Pancreas (tissue), 10 donors: ENCODE results near the gene ALPG. TPM values are rescaled to one million over a fixed set of nuclear protein-coding genes. Genes with fewer than 3 reads are reported as not detected.
A peak's percentile ranks its signal among the peaks of the same experiment; 100 is the strongest.
"Not testable (repeated sequence)": the region's sequence is repeated elsewhere in the genome, so short reads cannot be mapped to it uniquely, and the experiment has no call there.

Source experiments
- ATAC-seq, 4 donors: fragments of 200-7000 bp; cut with Tn5 transposase; one replicate each; pipeline versions ENCODE4 v1.8.0 to v1.9.1; 2020; ENCODE audit warnings: mild to moderate bottlenecking in 4 of 4, moderate library complexity in 4 of 4
- DNase-seq, 6 donors: peaks; one replicate each; pipeline ENCODE4 v3.0.0-alpha.2; 2020
- FAIRE-seq: peaks from 2 replicates; lab custom pipeline; 2012; peaks lifted over from hg19 to GRCh38; lab: Jason Lieb, UNC
- H3K27ac ChIP-seq, 4 donors: fragments of 200-600 bp; sonication (generic); 1 replicate in 3 of 4; 2 replicates in 1 of 4; pipeline versions ENCODE4 v1.5.0 to v1.8.0; 2020
- H3K27me3 ChIP-seq, 4 donors: fragments of 200-600 bp; one replicate each; pipeline ENCODE4 v1.8.0; 2021
- H3K36me3 ChIP-seq, 3 donors: fragments of 200-600 bp; sonication (generic) in 1 of 3; one replicate each; pipeline versions ENCODE4 v1.5.0 to v1.8.0; 2020 to 2021
- H3K4me1 ChIP-seq, 3 donors: fragments of 200-600 bp; one replicate each; pipeline ENCODE4 v1.8.0; 2021
- H3K4me3 ChIP-seq, 4 donors: fragments of 200-600 bp; sonication (generic) in 2 of 4; one replicate each; pipeline versions ENCODE4 v1.5.0 to v1.8.0; 2020 to 2021
- H3K9me3 ChIP-seq, 4 donors: fragments of 200-600 bp; one replicate each; pipeline ENCODE4 v1.8.0; 2021
- WGBS, 2 donors: extraction: QIAGEN DNeasy Blood & Tissue Kit; methylation state at CpG; one replicate each; pipeline ENCODE4 v1.1.7; 2013; 5-methylcytosine and 5-hydroxymethylcytosine counted together
- intact Hi-C, 3 donors: fragments of 100-400 bp; cut with DNase I; formaldehyde crosslinking; loops; one replicate each; pipeline versions ENCODE4 v1.11.1 to v1.14.2; 2022
- polyA plus RNA-seq, 2 donors: library from polyadenylated mRNA; stranded (reverse); fragments of 200-250 nt; gene quantifications; one replicate each; pipeline ENCODE4 v1.2.3, GENCODE V29; 2013
- total RNA-seq, 6 donors: library from RNA; stranded (reverse); fragmentation: NEBNext Ultra II Directional in 4 of 6; extraction: Animal tissue kit (Norgen Biotek cat#: 25700) in 4 of 6; gene quantifications; one replicate each; pipeline versions ENCODE4 v1.2.1 to v1.2.4, GENCODE V29; 2021 to 2023
- TF ChIP-seq, protein P1 (sequence below), 4 donors: fragments of 200-600 bp; sonication (generic) in 3 of 4; IDR thresholded peaks; one replicate each; pipeline versions ENCODE4 v1.5.0 to v1.8.0; 2021; ENCODE audit warnings: antibody characterized with exemption in 4 of 4
- donor health status: healthy with polysubstance abuse.
- donor health status: DM: no; HTN: no; CAD: no; lungs with moderate emphysema.
- donor health status: DM: no; HTN: no; CAD: no.
- donor health status: control.
- donor health status: control.
- donor health status: Bipolar disorder and iron deficiency.
- donor health status: DM: yes; HTN: yes; CAD: no.
- donor health status: DM: no; HTN: no; CAD: no.
- donor health status: DM: no; HTN: no; CAD: no.
- donor health status: DM: yes; HTN: yes; CAD: no.

ALPG gene
- total and polyA plus RNA-seq, 8 donors = not detected

DNA sequence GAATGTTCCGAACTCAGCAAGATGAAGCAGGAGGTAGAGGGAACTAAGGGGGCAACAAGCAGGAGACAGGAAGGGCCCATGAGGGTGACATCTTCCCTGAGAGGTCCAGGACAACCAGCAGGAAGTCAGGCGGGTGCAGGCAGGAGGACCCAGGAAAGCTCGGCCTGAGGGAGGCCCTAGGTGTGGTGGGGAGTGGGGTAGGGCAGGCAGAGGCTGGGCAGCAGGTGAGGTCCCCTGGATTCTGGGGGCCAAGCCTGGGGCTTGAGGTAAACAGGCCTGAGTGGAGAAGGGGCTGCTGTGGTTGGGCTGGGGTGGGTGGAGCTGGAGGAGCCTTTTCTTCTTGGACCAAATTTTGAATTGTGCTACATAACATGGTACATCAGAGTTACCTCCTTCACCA, 4.1 kb upstream of the ALPG start:
- Histone ChIP-seq H3K9me3 (no peaks in the 10 kb centered on the region), H3K27ac (no peak overlapping the region), H3K27me3 (no peaks in the 10 kb centered on the region), H3K36me3 (no peaks in the 10 kb centered on the region), H3K4me3 (no peak overlapping the region), H3K4me1 (no peaks in the 10 kb centered on the region)
- FAIRE-seq (no peak), ATAC-seq (no peak), DNase-seq (no peak)
- TF ChIP-seq, protein P1, sequence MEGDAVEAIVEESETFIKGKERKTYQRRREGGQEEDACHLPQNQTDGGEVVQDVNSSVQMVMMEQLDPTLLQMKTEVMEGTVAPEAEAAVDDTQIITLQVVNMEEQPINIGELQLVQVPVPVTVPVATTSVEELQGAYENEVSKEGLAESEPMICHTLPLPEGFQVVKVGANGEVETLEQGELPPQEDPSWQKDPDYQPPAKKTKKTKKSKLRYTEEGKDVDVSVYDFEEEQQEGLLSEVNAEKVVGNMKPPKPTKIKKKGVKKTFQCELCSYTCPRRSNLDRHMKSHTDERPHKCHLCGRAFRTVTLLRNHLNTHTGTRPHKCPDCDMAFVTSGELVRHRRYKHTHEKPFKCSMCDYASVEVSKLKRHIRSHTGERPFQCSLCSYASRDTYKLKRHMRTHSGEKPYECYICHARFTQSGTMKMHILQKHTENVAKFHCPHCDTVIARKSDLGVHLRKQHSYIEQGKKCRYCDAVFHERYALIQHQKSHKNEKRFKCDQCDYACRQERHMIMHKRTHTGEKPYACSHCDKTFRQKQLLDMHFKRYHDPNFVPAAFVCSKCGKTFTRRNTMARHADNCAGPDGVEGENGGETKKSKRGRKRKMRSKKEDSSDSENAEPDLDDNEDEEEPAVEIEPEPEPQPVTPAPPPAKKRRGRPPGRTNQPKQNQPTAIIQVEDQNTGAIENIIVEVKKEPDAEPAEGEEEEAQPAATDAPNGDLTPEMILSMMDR (IDR thresholded peaks at IDR 0.05) = no peak
- intact Hi-C loops = no loop called here
- 86 to 91% methylated on average over 3 of the region's 3 CpGs for WGBS, 2 donors

DNA sequence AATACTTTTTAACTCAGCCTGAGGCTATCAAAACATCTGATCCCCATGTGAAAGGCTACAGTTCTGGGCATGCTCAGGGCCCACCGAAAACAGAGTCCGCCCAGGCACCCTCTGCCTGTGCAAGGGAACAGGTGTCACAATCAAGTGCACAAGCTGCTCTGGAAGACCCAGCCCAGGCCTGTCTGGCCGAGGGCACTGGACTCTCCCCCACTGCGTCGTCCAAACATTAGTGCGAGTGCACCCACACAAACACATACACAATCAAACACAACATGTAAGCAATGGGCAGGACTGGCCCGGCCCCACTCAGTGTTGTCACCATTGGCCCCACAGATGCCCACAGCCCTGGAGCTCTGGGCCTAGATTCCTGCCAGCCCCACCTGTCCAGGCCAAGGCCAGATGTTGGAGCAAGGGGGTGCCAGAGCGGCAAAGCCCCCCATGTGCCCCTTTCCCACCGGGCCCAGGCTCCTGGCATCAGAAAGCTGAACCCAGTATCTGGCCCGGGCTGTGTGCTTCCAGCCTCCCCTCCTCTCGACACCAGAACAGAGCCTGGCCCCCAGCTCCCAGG, 617 bp upstream of the ALPG start:
- FAIRE-seq (no peak), DNase-seq (no peak), ATAC-seq (no peak)
- no peaks in the 10 kb centered on the region for H3K4me1 ChIP-seq
- WGBS, 2 donors = 88 to 89% methylated on average over 9 to 11 of the region's 11 CpGs
- TF ChIP-seq, protein P1 (IDR thresholded peaks at IDR 0.05) = no peak
- H3K9me3 ChIP-seq = no peaks in the 10 kb centered on the region
- H3K36me3 ChIP-seq = no peaks in the 10 kb centered on the region
- no peak overlapping the region for H3K27ac ChIP-seq
- no peak overlapping the region for H3K4me3 ChIP-seq
- intact Hi-C loops = no loop called here
- no peaks in the 10 kb centered on the region for H3K27me3 ChIP-seq

DNA sequence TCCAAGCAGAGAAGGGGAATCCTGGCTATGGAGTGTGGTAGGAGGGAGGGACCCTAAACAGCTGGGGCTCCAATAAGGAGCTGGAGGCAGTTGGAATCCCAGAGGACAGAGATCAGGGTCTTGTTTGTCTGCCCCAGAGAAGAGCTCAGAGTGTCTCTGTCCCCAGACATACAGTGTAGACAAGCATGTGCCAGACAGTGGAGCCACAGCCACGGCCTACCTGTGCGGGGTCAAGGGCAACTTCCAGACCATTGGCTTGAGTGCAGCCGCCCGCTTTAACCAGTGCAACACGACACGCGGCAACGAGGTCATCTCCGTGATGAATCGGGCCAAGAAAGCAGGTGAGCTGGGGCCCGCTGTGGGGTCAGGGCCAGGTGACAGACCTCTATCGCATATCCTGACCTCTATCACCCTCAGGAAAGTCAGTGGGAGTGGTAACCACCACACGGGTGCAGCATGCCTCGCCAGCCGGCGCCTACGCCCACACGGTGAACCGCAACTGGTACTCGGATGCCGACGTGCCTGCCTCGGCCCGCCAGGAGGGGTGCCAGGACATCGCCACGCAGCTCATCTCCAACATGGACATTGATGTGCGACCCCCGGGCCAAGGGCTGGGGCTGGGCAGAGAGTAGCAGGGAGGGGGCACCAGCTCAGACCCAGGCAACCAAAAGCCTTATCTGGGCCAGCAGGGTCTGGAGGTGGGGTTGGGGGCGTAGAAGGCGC, 945 bp downstream of the ALPG start:
- H3K27ac ChIP-seq, ATAC-seq, H3K4me3 ChIP-seq, H3K9me3 ChIP-seq, H3K27me3 ChIP-seq, intact Hi-C loops, H3K36me3 ChIP-seq, H3K4me1 ChIP-seq, FAIRE-seq: not testable (repeated sequence)
- WGBS, 2 donors = 81 to 90% methylated on average over 24 to 29 of the region's 30 CpGs
- peak in 1 of 6 donors; percentile 51 for DNase-seq

DNA sequence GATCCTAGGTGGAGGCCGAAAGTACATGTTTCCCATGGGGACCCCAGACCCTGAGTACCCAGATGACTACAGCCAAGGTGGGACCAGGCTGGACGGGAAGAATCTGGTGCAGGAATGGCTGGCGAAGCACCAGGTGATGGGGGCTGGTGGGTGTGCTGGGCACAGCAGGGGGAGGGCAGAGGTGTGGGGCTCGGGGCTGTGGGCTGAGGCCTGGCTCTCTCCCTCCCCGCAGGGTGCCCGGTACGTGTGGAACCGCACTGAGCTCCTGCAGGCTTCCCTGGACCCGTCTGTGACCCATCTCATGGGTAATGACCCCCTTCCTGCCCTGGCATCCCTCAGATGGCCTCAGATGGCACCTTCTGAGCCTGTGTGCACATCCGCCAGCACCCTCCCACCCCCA, 1.6 kb downstream of the ALPG start:
- H3K4me1 ChIP-seq, H3K9me3 ChIP-seq, H3K36me3 ChIP-seq, intact Hi-C loops, FAIRE-seq, H3K27me3 ChIP-seq, DNase-seq, H3K4me3 ChIP-seq, H3K27ac ChIP-seq, ATAC-seq: not testable (repeated sequence)
- WGBS, 2 donors = 67 to 74% methylated on average over 7 to 10 of the region's 10 CpGs

DNA sequence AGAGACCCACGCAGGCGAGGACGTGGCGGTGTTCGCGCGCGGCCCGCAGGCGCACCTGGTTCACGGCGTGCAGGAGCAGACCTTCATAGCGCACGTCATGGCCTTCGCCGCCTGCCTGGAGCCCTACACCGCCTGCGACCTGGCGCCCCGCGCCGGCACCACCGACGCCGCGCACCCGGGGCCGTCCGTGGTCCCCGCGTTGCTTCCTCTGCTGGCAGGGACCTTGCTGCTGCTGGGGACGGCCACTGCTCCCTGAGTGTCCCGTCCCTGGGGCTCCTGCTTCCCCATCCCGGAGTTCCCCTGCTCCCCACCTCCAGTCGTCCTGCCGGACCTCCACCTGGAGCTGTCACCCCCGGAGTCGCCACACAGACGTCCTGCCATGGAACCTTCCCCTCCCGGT, 3.0 kb downstream of the ALPG start:
- H3K36me3 ChIP-seq, H3K27ac ChIP-seq, DNase-seq, H3K4me1 ChIP-seq, H3K9me3 ChIP-seq, ATAC-seq, intact Hi-C loops, FAIRE-seq, H3K27me3 ChIP-seq, H3K4me3 ChIP-seq: not testable (repeated sequence)
- WGBS, 2 donors = 32 to 52% methylated on average over 24 to 40 of the region's 40 CpGs

DNA sequence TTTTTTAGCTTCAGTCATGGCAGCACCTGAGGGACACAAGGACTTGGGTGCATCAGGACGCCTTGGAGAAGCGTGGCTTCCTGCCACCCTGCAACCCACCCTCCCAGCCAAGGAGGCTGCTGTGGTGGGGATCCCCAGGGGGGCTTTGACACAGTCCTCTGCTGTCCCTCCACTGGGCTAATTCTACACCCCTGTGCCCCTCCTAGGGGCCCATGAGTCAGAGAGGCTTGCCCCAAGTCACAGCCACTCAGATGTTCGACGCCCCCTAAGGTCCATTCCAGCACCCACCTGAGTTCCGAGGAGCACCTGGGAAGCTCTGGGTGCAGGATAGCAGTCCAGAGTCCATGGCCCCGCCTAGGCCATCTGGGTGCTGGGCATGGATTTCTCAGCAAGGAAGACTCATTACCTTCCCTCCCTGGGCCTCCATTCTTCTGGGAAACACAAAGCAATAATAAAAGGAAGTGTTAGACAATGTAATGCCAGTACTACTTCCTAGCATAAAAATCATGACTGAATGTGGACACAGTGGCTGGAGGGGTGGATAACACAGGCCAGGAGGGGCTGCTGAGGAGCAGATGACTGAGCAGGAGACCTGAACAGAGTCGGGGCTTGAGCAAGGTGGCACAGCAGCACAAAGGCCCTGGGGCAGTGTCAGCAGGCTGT, 3.7 kb downstream of the ALPG start:
- 69 to 70% methylated on average over 7 of the region's 7 CpGs for WGBS, 2 donors

More for the DNA sequence above, 3.7 kb downstream of the ALPG start:
- no peak for DNase-seq
- H3K4me1 ChIP-seq = no peaks in the 10 kb centered on the region
- FAIRE-seq = no peak
- H3K27ac ChIP-seq = no peak overlapping the region
- H3K27me3 ChIP-seq = no peaks in the 10 kb centered on the region
- H3K9me3 ChIP-seq = no peaks in the 10 kb centered on the region
- intact Hi-C loops = no loop called here
- no peak for ATAC-seq
- no peak overlapping the region for H3K4me3 ChIP-seq
- H3K36me3 ChIP-seq = no peaks in the 10 kb centered on the region
- TF ChIP-seq, protein P1 (IDR thresholded peaks at IDR 0.05) = no peak
